Fibroblast of peridontal ligament (primary cell): ENCODE measurements around the gene TMLHE.
"Not testable (repeated sequence)": the region's sequence is repeated elsewhere in the genome, so short reads cannot be mapped to it uniquely, and the experiment has no call there.

Experiments
- DNase-seq: peaks from one replicate; pipeline ENCODE4 v3.0.0-alpha.2; 2010; ENCODE audit errors: extremely low read depth

TMLHE gene, protein sequence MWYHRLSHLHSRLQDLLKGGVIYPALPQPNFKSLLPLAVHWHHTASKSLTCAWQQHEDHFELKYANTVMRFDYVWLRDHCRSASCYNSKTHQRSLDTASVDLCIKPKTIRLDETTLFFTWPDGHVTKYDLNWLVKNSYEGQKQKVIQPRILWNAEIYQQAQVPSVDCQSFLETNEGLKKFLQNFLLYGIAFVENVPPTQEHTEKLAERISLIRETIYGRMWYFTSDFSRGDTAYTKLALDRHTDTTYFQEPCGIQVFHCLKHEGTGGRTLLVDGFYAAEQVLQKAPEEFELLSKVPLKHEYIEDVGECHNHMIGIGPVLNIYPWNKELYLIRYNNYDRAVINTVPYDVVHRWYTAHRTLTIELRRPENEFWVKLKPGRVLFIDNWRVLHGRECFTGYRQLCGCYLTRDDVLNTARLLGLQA

DNA sequence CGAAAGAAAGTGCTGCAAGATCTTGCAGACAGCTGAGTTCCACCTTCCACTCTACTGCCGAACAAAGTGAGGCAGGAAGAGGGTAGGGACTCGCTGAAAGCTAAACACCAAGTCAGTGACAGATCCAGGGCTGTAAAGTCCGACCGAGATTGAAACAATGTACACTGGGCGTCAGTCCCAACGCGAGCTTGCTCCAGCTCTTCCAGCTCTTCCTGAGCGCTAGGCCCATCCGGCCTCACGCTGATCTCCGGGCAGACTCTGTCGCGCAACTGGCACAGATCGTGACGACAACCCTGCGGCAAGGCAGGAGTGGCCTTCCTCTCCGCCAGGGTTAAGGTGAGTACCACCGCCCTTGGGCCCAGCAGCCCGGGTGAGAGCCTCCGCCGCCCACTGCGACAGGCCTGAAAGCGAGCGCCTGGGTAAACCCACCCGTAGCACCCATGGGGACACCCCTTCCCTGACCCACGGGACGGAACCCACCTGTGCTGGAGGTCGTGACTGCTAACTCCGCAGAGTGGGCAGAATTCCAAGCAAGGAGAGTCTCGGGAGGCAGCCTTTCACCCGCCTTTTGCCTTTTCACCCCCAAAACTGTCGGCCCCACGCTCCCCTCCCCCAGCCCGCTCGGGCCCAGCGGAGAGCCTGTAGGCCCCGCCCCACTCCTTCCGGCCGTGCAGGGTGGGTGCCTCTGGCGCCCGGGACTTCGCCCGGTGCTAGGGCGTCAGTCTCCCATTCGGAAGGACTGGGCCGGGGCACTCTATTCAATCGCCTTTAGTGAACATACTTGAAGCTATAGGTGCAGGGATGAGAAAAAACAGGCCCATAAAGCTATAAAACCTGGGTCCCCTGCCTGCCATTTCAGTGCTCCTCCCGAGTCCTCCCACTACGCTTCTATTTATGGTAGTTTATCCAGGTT is at the start of gene TMLHE, which contains the start of gene SPRY3:
TSS of gene TMLHE (minus strand) at position 641 of the 913 bp plus-strand sequence. CDS start 67,676 bp downstream, outside the sequence.
TSS of gene SPRY3 (plus strand) at position 275 of the 913 bp plus-strand sequence.
- DNase-seq, result peak; percentile 52

- no peak for DNase-seq
Measured at GRCh38 chrX:155662282-155662681, 49.5 kb upstream of the TMLHE start.

GRCh38 chrX:155645180-155645579 is 32.4 kb upstream of the TMLHE start:
- DNase-seq, result no peak

GRCh38 chrX:155643240-155643639 is 30.5 kb upstream of the TMLHE start:
- DNase-seq, result no peak

DNA sequence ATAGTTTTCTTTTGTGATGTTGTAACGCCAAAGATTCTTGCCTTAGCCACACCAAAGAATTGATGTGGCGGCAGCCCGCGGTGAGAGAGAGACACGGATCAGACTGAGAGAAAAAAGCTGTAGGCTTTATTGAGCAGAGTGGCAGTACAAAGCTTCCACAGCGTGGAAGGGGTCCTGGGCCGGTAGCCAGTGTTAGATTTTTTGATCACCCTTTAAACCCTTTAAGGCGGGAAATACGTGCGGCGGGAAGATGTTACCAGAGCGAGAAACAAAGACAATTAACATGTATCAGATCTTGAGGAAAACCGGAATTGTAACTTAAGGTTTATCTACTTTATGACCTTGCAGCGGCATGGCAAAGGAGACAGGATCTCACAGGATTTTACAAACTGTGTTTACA is 28.6 kb upstream of the TMLHE start:
- not testable (repeated sequence) for DNase-seq

DNA sequence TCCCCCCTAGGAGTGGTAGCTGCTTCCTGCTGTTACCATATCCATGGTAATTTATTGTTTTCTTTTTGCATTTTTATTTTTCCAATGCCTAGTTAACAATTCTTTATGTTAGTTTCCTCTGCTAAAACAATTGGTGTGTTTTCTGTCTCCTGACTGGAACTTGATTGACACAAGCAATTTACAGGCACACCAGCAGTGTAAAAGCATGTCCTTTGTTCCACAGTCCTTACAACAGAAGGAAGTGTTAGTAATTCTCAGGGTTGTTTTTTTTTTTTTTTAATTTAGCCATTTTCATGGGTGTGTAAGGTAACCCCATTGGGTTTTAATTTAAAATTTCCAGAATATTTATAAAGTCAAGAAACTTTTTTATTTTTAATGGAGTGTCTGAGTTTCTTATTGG is 25.0 kb upstream of the TMLHE start:
- no peak for DNase-seq

DNA sequence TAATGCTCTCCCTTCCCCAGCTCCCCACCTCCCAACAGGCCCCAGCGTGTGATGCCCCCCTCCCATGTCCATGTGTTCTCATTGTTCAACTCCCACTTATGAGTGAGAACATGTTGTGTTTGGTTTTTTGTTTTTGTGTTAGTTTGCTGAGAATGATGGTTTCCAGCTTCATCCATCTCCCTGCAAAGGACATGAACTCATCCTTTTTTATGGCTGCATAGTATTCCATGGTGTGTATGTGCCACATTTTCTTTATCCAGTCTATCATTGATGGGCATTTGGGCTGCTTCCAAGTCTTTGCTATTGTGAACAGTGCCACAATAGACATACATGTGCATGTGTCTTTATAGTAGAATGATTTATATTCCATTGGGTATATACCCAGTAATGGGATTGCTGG is 22.3 kb upstream of the TMLHE start:
- DNase-seq, result not testable (repeated sequence)

- peak; percentile 17 for DNase-seq
Measured at GRCh38 chrX:155632431-155633100, 19.8 kb upstream of the TMLHE start.

DNA sequence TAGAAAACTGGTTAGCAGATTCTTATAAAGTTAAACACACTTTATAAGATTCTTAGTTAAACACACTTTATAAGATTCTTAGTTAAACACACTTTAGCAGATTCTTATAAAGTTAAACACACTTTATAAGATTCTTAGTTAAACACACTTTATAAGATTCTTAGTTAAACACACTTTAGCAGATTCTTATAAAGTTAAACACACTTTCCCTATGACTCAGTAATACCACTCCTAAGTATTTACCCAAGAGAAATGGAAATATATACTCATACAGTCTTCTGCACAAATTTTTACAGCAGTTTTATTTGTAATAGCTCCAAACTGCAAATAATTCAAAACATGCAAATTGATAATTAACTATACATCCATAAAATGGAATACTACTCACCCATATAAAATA is 7.4 kb upstream of the TMLHE start:
- not testable (repeated sequence) for DNase-seq

DNA sequence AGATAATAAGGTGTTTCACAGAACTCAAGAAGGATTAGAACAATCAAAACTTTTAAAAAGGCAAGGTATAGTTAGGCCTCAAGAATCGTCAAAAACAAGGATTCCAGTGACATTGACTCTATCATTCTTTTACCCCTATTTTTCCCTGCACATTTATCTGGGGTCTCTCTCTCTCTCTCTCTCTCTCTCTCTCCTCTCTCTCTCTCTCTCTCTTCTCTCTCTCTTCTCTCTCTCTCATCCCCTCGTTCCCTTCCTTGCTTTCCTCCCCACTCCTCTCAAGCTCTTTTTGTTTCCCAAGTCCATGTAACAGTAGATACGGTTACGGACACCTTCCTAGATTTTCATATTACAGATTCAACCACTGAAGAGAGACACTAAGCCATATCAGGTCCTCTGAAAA is 3.2 kb upstream of the TMLHE start:
- DNase-seq, result no peak

DNA sequence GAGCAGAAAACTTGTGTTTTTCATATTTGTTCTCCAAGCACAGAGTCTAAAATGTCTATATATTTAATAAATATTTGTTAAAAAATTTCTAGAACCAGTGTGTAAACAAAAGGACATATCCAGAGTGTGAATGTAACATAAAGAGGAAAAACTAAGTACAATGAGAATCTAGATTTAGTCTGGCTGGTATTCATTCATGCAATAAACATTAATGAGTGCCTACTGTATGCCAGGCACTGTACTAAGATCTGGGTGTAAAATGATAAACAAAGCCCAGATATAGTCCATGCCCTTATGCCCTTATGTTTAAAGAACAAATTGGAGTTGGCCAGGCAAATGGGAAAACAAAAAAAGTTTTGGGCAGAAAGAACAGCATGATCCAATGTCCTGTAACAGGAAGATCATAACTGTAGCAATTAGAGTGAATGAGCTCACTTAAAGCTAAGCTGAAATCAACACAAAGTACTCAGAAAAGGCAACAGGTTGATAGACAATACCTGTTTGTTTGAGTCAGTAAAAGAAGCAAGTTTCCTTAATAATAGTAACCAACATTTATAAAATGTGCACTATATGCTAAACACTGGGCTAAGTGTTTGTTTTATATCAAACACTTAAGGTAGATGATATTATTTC is 1.3 kb upstream of the TMLHE start:
- DNase-seq, result no peak

DNA sequence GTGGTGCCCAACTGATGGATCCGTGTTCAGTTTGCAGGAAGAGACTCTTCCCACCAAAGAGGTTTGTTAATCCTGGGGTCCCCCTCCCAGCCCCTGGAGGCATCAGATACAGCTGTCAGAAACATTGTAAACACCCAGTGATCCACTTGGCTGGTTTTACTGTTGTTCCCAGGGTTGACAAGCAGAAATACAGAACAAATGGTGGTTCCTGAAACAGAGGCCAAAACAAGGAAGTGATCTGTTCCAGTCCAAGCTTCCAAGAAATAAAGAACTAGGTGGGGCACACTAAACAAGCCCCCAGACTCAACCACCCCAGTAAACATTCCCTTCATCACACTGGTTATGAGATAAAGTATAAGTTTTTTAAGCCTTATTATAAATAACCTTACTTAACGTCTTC is 1.4 kb downstream of the TMLHE start:
- DNase-seq, result no peak

GRCh38 chrX:155592981-155593380 is 19.8 kb downstream of the TMLHE start:
- no peak for DNase-seq

DNA sequence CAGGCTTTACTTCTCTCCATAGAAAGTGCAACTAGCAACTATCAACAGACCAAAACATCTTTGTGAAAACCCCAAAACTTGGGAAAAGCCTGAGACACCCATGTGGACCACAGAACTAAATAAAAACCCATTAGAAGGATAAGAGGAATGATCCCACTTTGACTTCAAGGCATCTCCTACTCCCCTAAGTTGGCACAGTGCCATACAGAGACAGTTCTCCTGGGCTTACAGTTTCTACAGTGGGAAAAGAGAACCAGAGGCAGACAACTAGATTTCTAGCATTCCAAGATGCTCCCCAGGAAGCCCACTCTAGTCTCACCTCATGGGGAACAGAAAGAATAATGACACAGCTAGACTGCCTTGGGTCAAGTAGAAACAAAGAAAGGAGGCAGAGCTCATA is 20.4 kb downstream of the TMLHE start:
- DNase-seq, result no peak

DNA sequence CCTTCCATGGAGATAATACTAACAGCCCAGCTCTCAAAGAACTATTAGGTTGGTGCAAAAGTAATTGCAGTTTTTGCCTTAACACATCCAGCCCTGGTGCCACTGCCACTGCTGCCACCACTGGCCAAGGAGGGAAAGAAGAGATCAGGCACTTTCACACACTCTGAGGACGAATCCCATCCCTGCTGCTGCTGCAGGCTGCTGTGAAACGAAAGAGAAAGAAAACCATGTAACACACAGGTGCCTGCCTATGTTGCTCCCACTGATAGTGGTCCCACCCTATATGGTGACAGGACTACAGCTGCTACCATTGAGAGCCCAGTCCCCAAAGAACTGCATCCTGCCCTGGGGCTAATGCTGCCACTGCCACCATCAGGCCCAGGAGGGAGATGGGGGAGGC is 35.1 kb downstream of the TMLHE start:
- no peak for DNase-seq

- DNase-seq, result no peak
Measured at GRCh38 chrX:155563099-155563498, 49.7 kb downstream of the TMLHE start.

- peak; percentile 1 for DNase-seq
Measured at GRCh38 chrX:155544881-155545280, 67.9 kb downstream of the TMLHE start.

DNA sequence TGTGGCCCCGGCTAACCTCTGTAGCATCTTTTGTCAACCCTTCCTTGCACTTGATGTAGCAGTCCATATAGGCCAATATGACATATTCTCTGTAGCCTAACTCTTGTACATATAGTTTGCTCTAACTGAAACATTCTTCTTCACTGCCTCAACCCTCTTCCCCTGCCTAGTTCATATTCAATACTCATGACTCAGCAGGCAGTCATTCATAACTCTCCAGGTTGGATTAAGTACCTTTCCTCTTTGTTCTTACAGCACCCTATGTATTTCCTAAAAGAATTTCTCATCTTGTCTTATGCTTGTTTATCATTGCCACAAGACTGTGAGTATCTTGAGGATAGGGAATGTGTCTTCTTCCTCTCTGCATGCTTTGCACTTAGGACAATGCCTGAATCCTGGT is 76.9 kb downstream of the TMLHE start:
- DNase-seq, result no peak

DNA sequence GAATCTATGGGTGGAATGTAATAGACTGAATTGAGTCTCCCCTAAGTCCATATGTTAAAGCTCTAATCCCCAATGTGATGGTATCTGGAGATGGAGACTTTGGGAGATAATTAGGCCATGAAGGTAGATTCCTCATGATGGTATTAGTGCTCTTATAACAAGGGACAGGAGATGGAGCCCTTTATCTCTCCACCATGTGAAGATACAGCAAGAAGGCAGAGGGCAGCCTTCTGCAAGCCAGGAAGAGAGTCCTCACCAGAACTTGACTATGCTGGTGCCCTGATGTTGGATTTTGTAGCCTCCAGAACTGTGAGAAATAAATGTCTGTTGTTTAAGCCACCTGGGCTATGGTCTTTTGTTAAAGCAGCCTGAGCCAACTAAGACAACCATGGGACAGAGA is 78.0 kb downstream of the TMLHE start:
- DNase-seq, result no peak

DNA sequence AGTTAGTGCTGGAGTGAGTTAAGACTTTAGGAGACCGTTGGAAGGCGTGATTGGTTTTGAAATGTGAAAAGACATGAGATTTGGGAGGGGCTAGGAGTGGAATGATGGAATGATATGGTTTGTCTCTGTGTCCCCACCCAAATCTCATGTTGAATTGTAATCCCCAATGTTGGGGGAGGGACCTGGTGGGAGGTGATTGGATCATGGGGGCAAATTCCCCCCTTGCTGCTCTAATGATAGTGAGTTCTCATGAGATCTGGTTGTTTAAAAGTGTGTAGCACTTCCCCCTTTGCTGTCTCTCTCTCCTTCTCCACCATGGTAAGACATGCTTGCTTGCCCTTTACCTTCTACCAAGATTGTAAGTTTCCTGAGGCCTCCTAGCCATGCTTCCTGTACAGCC is 85.7 kb downstream of the TMLHE start:
- DNase-seq, result not testable (repeated sequence)

- peak; percentile 35 for DNase-seq
Measured at GRCh38 chrX:155514225-155514624, 98.5 kb downstream of the TMLHE start.

GRCh38 chrX:155505296-155505695 is 107.5 kb downstream of the TMLHE start:
- no peak for DNase-seq
